ENCODE data around the gene RASSF1. TPM values are rescaled to one million over a fixed set of nuclear protein-coding genes. Genes with fewer than 3 reads are reported as not detected.

The RASSF1 gene
- total RNA-seq, 1 experiment from 2014 or later, result 32.0 TPM

- BruUV-seq (replicated peaks), result no TSS peak
- POLR2A ChIA-PET, result interaction anchor here (1.5 kb wide), 1 partner anchor 24 kb away, joined by 5 read pairs; no protein-coding TSS in a partner anchor
- Mint-ChIP-seq H3K4me1 (ENCODE audit: insufficient read depth, unreplicated experiment) (peaks cover 15% of the 10 kb centered on the region), H3K36me3 (ENCODE audit: insufficient read depth, unreplicated experiment) (no peaks in the 10 kb centered on the region), H3K27me3 (ENCODE audit: insufficient read depth, unreplicated experiment) (no peaks in the 10 kb centered on the region), H3K4me3 (ENCODE audit: unreplicated experiment) (peak overlapping the region; percentile 16), H3K27ac (ENCODE audit: low read depth, unreplicated experiment) (no peak overlapping the region), H3K9me3 (ENCODE audit: unreplicated experiment) (no peaks in the 10 kb centered on the region)
- no peak for DNase-seq (ENCODE audit: unreplicated experiment)
- CTCF ChIA-PET, result interaction anchor here (0.5 to 5.7 kb wide), 5 partner anchors 27 to 227 kb away, joined by 3 to 30 read pairs (median 3); partner anchors contain the start of gene HYAL2
- intact Hi-C loops (cut with micrococcal nuclease), result no loop called here
- TF ChIP-seq CTCF (IDR thresholded peaks at IDR 0.05; ENCODE audit: unreplicated experiment), result no peak
These were observed 43.8 kb downstream of the RASSF1 start for GRCh38 chr3:50296721-50297383.

GRCh38 chr3:50295553-50296431, 44.8 kb downstream of the RASSF1 start:
- no peak for DNase-seq (ENCODE audit: unreplicated experiment)
- Mint-ChIP-seq H3K9me3 (ENCODE audit: unreplicated experiment) (no peaks in the 10 kb centered on the region), H3K36me3 (ENCODE audit: insufficient read depth, unreplicated experiment) (peaks cover 6% of the 10 kb centered on the region), H3K27me3 (ENCODE audit: insufficient read depth, unreplicated experiment) (no peaks in the 10 kb centered on the region), H3K4me3 (ENCODE audit: unreplicated experiment) (no peak overlapping the region), H3K27ac (ENCODE audit: low read depth, unreplicated experiment) (no peak overlapping the region), H3K4me1 (ENCODE audit: insufficient read depth, unreplicated experiment) (peaks cover 21% of the 10 kb centered on the region)
- intact Hi-C loops (cut with micrococcal nuclease), result no loop called here
- CTCF ChIA-PET, result interaction anchor here (0.9 to 5.7 kb wide), 2 partner anchors 28 to 69 kb away, joined by 4 to 30 read pairs; partner anchors contain the start of gene HYAL2
- POLR2A ChIA-PET, result no interaction called here
- no peak for TF ChIP-seq CTCF (IDR thresholded peaks at IDR 0.05; ENCODE audit: unreplicated experiment)
- no TSS peak for BruUV-seq (replicated peaks)

GRCh38 chr3:50294492-50295403, 45.9 kb downstream of the RASSF1 start:
- intact Hi-C loops (cut with micrococcal nuclease), result no loop called here
- peaks cover 21% of the 10 kb centered on the region for H3K4me1 Mint-ChIP-seq (ENCODE audit: insufficient read depth, unreplicated experiment)
- no peaks in the 10 kb centered on the region for H3K9me3 Mint-ChIP-seq (ENCODE audit: unreplicated experiment)
- ChIA-PET POLR2A (no interaction called here), CTCF (interaction anchor here (0.6 to 5.7 kb wide), 3 partner anchors 18 to 68 kb away, joined by 4 to 30 read pairs (median 4); partner anchors contain the start of gene HYAL2)
- peaks cover 6% of the 10 kb centered on the region for H3K36me3 Mint-ChIP-seq (ENCODE audit: insufficient read depth, unreplicated experiment)
- BruUV-seq (replicated peaks), result no TSS peak
- H3K4me3 Mint-ChIP-seq (ENCODE audit: unreplicated experiment), result no peak overlapping the region
- no peak for DNase-seq (ENCODE audit: unreplicated experiment)
- no peaks in the 10 kb centered on the region for H3K27me3 Mint-ChIP-seq (ENCODE audit: insufficient read depth, unreplicated experiment)
- TF ChIP-seq CTCF (IDR thresholded peaks at IDR 0.05; ENCODE audit: unreplicated experiment), result no peak
- no peak overlapping the region for H3K27ac Mint-ChIP-seq (ENCODE audit: low read depth, unreplicated experiment)

All from MCF 10A (cell line).